ENCODE results near the gene HBEGF. TPM values are rescaled to one million over a fixed set of nuclear protein-coding genes. Genes with fewer than 3 reads are reported as not detected.

The HBEGF gene
- total and polyA plus RNA-seq, 9 donors: 10.0 to 27.0 (median 14.6) TPM

Other genes with a start within 250 kb of the HBEGF start
- gene PURA, start 232.5 kb downstream of the HBEGF start, total RNA-seq: 12.5 TPM
- gene PURA, start 232.5 kb downstream of the HBEGF start, polyA plus RNA-seq (ENCODE audit: insufficient read depth in 1 of 8, insufficient read length in 8 of 8, low replicate concordance in 1 of 8): 10 to 100 TPM in 2 of 8 donors, 1 to 10 TPM in 6; 5.9 to 10.3 (median 8.0) TPM
- 5.5 TPM for gene IGIP, start 220.7 kb downstream of the HBEGF start, total RNA-seq
- 1 to 10 TPM; 2.9 to 5.7 (median 4.0) TPM for gene IGIP, start 220.7 kb downstream of the HBEGF start, polyA plus RNA-seq (ENCODE audit: insufficient read depth in 1 of 8, insufficient read length in 8 of 8, low replicate concordance in 1 of 8)
- gene CYSTM1, start 171.4 kb downstream of the HBEGF start, total RNA-seq: 31.1 TPM
- 10 to 100 TPM; 20.0 to 36.5 (median 26.6) TPM for gene CYSTM1, start 171.4 kb downstream of the HBEGF start, polyA plus RNA-seq (ENCODE audit: insufficient read depth in 1 of 8, insufficient read length in 8 of 8, low replicate concordance in 1 of 8)
- 46.3 TPM for gene PFDN1, start 43.5 kb downstream of the HBEGF start, total RNA-seq
- gene PFDN1, start 43.5 kb downstream of the HBEGF start, polyA plus RNA-seq (ENCODE audit: insufficient read depth in 1 of 8, insufficient read length in 8 of 8, low replicate concordance in 1 of 8): 10 to 100 TPM; 64.8 to 94.4 (median 71.0) TPM
- gene SLC4A9, start 13.6 kb upstream of the HBEGF start, total RNA-seq: 0.04 TPM
- under 1 TPM in 3 of 8 donors, not detected in 5; 0.04 to 0.13 (median 0.07) TPM for gene SLC4A9, start 13.6 kb upstream of the HBEGF start, polyA plus RNA-seq (ENCODE audit: insufficient read depth in 1 of 8, insufficient read length in 8 of 8, low replicate concordance in 1 of 8)
- gene ANKHD1, start 55.2 kb upstream of the HBEGF start, total RNA-seq: 49.8 TPM
- gene ANKHD1, start 55.2 kb upstream of the HBEGF start, polyA plus RNA-seq (ENCODE audit: insufficient read depth in 1 of 8, insufficient read length in 8 of 8, low replicate concordance in 1 of 8): 10 to 100 TPM; 56.1 to 73.2 (median 59.6) TPM
- 2.6 TPM for gene EIF4EBP3, start 201.1 kb upstream of the HBEGF start, total RNA-seq
- 10 to 100 TPM in 1 of 8 donors, 1 to 10 TPM in 7; 4.6 to 13.7 (median 6.4) TPM for gene EIF4EBP3, start 201.1 kb upstream of the HBEGF start, polyA plus RNA-seq (ENCODE audit: insufficient read depth in 1 of 8, insufficient read length in 8 of 8, low replicate concordance in 1 of 8)
- 21.1 TPM for gene SRA1, start 210.9 kb upstream of the HBEGF start, total RNA-seq
- 10 to 100 TPM; 20.6 to 28.9 (median 21.4) TPM for gene SRA1, start 210.9 kb upstream of the HBEGF start, polyA plus RNA-seq (ENCODE audit: insufficient read depth in 1 of 8, insufficient read length in 8 of 8, low replicate concordance in 1 of 8)
- gene APBB3, start 218.0 kb upstream of the HBEGF start, total RNA-seq: 13.7 TPM
- 10 to 100 TPM; 15.5 to 35.0 (median 24.9) TPM for gene APBB3, start 218.0 kb upstream of the HBEGF start, polyA plus RNA-seq (ENCODE audit: insufficient read depth in 1 of 8, insufficient read length in 8 of 8, low replicate concordance in 1 of 8)
- 10.1 TPM for gene SLC35A4, start 218.2 kb upstream of the HBEGF start, total RNA-seq
- 10 to 100 TPM; 51.4 to 71.8 (median 63.1) TPM for gene SLC35A4, start 218.2 kb upstream of the HBEGF start, polyA plus RNA-seq (ENCODE audit: insufficient read depth in 1 of 8, insufficient read length in 8 of 8, low replicate concordance in 1 of 8)

All from muscle of leg (tissue), 9 donors.